NCI-H2196 (cell line): Measurements from ENCODE around the gene CIB2.

ENCODE experiments used
- DNase-seq: peaks from one replicate; lab custom pipeline; 2025; ENCODE audit not compliant: unreplicated experiment; lab: John Stamatoyannopoulos, UW

Gene CIB2

GRCh38 chr15:78069462-78070029, 61.7 kb downstream of the CIB2 start:
- DNase-seq, result no peak

- DNase-seq, result no peak
These were observed 62.2 kb downstream of the CIB2 start for GRCh38 chr15:78069052-78069414.

- DNase-seq, result peak; percentile 49
These were observed 63.7 kb downstream of the CIB2 start for GRCh38 chr15:78067328-78068228.

- no peak for DNase-seq
These were observed 65.0 kb downstream of the CIB2 start for GRCh38 chr15:78065973-78066946.

- DNase-seq, result no peak
These were observed 65.9 kb downstream of the CIB2 start for GRCh38 chr15:78065284-78065872.

- DNase-seq, result no peak
These were observed 66.7 kb downstream of the CIB2 start for GRCh38 chr15:78064544-78064943.

GRCh38 chr15:78063970-78064385, 67.3 kb downstream of the CIB2 start:
- DNase-seq, result no peak

GRCh38 chr15:78063217-78063616, 68.0 kb downstream of the CIB2 start:
- no peak for DNase-seq

GRCh38 chr15:78061963-78062427, 69.2 kb downstream of the CIB2 start:
- peak; percentile 14 for DNase-seq

GRCh38 chr15:78060232-78060631, 71.0 kb downstream of the CIB2 start:
- DNase-seq, result no peak

GRCh38 chr15:78059110-78059839, 72.0 kb downstream of the CIB2 start:
- peak; percentile 6 for DNase-seq

- DNase-seq, result no peak
These were observed 72.8 kb downstream of the CIB2 start for GRCh38 chr15:78058401-78058935.

- no peak for DNase-seq
These were observed 73.4 kb downstream of the CIB2 start for GRCh38 chr15:78057803-78058202.

- DNase-seq, result peak; percentile 7
These were observed 74.5 kb downstream of the CIB2 start for GRCh38 chr15:78056714-78057269.

GRCh38 chr15:78055919-78056713, 75.1 kb downstream of the CIB2 start:
- DNase-seq, result no peak

GRCh38 chr15:78054966-78055365, 76.3 kb downstream of the CIB2 start:
- no peak for DNase-seq
